ENCODE data around the gene APBA2.

Gene APBA2

GRCh38 chr15:28983432-28984311 lies 97.9 kb downstream of the APBA2 start:
- DNase-seq (ENCODE audit: low spot score): no peak

GRCh38 chr15:28984421-28985315 lies 98.9 kb downstream of the APBA2 start:
- peak; percentile 5 for DNase-seq (ENCODE audit: low spot score)

DNA sequence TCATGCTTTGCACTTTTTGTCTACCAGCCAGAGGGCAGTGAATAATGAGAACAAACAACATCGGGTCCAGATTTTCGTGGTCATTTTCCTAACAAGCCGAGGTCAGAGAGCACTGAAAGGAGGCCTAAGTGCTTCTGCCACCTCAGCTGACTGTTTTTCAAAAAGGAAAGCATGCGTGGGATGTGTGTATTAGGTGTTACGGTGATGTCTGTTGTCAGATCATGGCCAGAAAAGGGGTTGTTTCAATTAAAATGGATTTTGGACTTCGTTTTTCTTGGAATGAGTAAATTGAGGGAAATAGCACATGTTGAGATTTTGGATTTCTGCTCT lies 99.5 kb downstream of the APBA2 start:
- DNase-seq (ENCODE audit: low spot score): no peak

- no peak for DNase-seq (ENCODE audit: low spot score)
Observed at GRCh38 chr15:28985691-28986090, 99.9 kb downstream of the APBA2 start.

DNA sequence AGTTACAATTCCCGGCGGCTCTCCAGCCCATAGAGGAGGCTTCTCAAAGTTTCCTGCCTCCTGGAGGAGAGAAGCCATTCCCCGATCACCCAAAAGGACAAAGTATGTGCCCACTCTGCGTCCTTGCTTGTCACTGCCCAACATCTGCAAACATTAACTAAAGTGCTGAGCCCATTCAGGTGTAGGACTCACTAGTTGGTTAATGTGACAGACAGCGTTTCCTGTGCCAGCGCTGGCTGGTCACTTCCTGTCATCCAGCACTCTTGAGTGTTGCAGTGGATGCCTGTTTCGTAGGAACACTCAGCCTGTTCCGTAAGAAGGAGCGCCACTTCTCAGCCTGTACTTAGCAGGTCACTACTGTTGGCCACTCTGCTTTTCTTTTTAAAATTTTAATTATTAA lies 100.3 kb downstream of the APBA2 start:
- DNase-seq (ENCODE audit: low spot score): no peak

DNA sequence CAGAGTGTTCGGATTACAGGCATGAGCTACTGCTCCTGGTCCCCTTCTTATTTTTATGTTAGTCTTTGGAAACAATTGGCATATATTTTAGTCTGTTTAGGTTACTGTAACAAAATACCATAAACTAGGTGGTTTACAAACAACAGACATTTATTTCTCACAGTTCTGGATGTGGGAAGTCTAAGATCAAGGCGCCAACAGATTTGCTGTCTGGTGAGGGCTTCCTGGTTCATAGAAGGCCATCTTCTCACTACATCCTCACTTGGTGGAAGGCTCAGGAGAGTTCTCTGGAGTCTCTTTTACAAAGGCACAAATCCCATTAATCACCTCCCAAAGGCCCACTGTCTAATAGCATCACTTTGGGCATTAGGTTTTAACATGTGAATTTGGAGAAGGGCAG lies 101.0 kb downstream of the APBA2 start:
- no peak for DNase-seq (ENCODE audit: low spot score)

- no peak for DNase-seq (ENCODE audit: low spot score)
Observed at GRCh38 chr15:28987337-28987736, 101.6 kb downstream of the APBA2 start.

GRCh38 chr15:28989239-28989830 lies 103.6 kb downstream of the APBA2 start:
- DNase-seq (ENCODE audit: low spot score): peak; percentile 1

DNA sequence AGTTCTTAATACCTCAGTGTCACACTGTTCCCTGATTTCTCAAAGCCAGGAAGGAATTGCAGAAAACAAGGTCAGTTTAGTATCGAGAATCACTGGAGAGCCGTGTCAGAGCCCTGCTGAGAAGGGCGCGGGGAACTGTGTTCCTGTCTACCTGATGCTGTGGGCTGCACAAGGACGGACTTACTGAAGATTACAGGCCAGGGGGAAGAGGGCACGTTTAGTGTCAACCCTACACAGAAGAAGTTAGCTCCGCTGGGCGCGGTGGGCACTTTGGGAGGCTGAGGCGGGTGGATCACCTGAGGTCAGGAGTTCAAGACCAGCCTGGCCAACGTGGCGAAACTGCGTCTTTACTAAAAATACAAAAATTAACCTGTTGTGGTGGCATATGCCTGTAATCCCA lies 104.1 kb downstream of the APBA2 start:
- DNase-seq (ENCODE audit: low spot score): no peak

DNA sequence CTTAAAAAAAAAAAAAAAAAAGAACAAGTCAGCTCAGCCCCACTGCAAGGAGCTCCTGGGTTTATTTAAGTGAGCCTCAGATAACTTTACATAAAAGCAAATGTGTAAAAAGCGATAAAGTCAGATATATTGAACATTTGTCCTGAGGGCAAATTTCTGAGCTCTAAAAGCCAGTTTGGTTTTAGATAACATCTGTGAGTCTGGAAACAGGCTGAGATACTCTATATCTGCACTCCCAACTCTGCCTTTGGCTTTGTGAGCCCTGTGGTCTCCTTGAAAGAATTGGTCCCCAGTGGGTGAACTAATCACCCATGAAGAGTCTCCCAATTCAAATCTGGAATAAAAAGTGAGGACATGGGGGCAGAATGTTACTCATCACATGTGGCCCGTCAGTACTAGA lies 104.6 kb downstream of the APBA2 start:
- no peak for DNase-seq (ENCODE audit: low spot score)

- no peak for DNase-seq (ENCODE audit: low spot score)
Observed at GRCh38 chr15:28991236-28992171, 105.7 kb downstream of the APBA2 start.

GRCh38 chr15:28992336-28992864 lies 106.6 kb downstream of the APBA2 start:
- DNase-seq (ENCODE audit: low spot score): no peak

DNA sequence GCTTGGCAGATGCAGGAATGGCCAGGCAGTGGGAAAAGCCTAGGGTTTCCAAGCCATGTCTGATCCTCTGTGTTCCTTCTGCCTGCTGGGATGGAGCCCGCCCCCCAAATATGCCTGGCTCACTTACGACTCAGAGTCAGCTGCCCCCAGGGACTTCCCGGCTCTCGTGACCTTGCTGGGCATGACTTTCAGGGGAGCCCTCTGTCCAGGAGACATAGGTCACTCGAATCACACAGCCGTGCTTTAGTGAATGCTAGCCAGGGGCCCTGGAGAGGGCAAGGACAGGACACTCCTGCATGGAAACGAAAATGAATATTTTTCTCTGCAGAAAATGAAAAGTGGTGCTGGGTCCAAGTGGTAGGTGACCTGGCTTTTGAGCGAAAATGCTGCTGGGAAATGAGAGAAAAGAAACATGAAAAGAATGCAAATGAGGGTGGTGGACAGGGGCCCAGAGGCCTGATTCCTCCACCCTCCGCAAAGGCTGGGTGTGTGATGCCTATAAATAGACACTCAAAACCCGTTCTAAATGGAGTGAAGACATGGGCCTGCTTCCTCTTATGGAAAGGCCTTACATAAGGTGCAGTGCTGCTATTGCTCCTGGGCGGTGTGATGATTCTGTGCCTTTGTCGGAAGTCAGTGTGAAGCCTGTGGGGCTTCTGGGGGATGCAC lies 107.4 kb downstream of the APBA2 start:
- DNase-seq (ENCODE audit: low spot score): no peak

- no peak for DNase-seq (ENCODE audit: low spot score)
Observed at GRCh38 chr15:28993720-28994053, 107.9 kb downstream of the APBA2 start.

GRCh38 chr15:28994142-28994830 lies 108.5 kb downstream of the APBA2 start:
- DNase-seq (ENCODE audit: low spot score): no peak

GRCh38 chr15:28994831-28995596 lies 109.2 kb downstream of the APBA2 start:
- no peak for DNase-seq (ENCODE audit: low spot score)

- DNase-seq (ENCODE audit: low spot score): no peak
Observed at GRCh38 chr15:28995705-28996104, 109.9 kb downstream of the APBA2 start.

GRCh38 chr15:28996289-28996688 lies 110.5 kb downstream of the APBA2 start:
- no peak for DNase-seq (ENCODE audit: low spot score)

- no peak for DNase-seq (ENCODE audit: low spot score)
Observed at GRCh38 chr15:28996953-28997352, 111.2 kb downstream of the APBA2 start.

DNA sequence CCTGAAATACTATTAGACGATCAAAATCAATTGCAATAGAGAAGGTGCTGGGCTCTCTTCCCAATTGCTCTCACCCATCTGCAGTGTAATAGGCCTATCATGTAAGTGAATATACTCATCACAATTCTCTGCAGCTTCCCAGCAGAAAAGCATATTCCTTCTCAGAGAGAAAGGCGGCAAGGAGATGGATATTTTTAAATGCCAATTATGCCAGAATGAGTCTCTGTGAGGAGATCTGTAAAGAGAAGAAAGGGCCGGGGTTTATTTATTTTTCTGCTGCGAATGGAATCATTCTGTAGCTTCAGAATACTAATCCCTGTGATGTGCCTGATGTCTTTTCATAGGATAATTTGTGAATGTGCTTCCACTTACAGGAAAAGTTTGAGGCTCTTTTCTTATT lies 112.0 kb downstream of the APBA2 start:
- DNase-seq (ENCODE audit: low spot score): no peak

All from SW480 (cell line).